Measurements from ENCODE around the gene METTL16.

- TF ChIP-seq CTCF (IDR thresholded peaks at IDR 0.05 in 8 of 11, conservative IDR thresholded peaks at IDR 0.05 in 3 of 11) = no peak
- TF ChIP-seq POLR2AphosphoS5 (IDR thresholded peaks at IDR 0.05) = no peak
- no peak for TF ChIP-seq POLR2A (IDR thresholded peaks at IDR 0.05)
Measured at GRCh38 chr17:2410951-2411350, 100.7 kb downstream of the METTL16 start.
